T-helper 17 cell (primary cell): ENCODE measurements around the gene FAM118B. TPM values are rescaled to one million over a fixed set of nuclear protein-coding genes. Genes with fewer than 3 reads are reported as not detected.
"Not testable (repeated sequence)": the region's sequence is repeated elsewhere in the genome, so short reads cannot be mapped to it uniquely, and the experiment has no call there.

Source experiments
- ATAC-seq: fragments of 150-1000 bp; cut with Tn5 transposase; 2 replicates; pipeline ENCODE4 v1.10.0; 2021; ENCODE audit warnings: mild to moderate bottlenecking, moderate library complexity
- DNase-seq, 3 donors: peaks; one replicate each; pipeline versions ENCODE4 v3.0.0 to v3.0.0-alpha.2; 2020 to 2021
- H3K9me3 ChIP-seq: one replicate; pipeline ENCODE4 v1.7.0; 2013; ENCODE audit warnings: low read length, mild to moderate bottlenecking; ENCODE audit not compliant: control insufficient read depth, poor library complexity, severe bottlenecking
- H3K27ac Mint-ChIP-seq: one replicate; pipeline ENCODE4 v1.8.0; 2022; ENCODE audit warnings: mild to moderate bottlenecking, moderate library complexity, mixed read lengths
- H3K27me3 Mint-ChIP-seq: one replicate; pipeline ENCODE4 v1.8.0; 2022; ENCODE audit warnings: mixed read lengths
- H3K36me3 Mint-ChIP-seq: one replicate; pipeline ENCODE4 v1.8.0; 2022; ENCODE audit warnings: low read depth, mixed read lengths
- H3K4me1 Mint-ChIP-seq: one replicate; pipeline ENCODE4 v1.8.0; 2022; ENCODE audit warnings: mild to moderate bottlenecking, mixed read lengths
- H3K4me3 Mint-ChIP-seq: one replicate; pipeline ENCODE4 v1.8.0; 2022; ENCODE audit warnings: mild to moderate bottlenecking, moderate library complexity, mixed read lengths
- total RNA-seq, 4 donors: library from RNA in 2 of 4; stranded (reverse) in 2 of 4; gene quantifications; one replicate each; pipeline ENCODE4 v1.2.3 and lab custom pipeline; 2022 to 2026

FAM118B gene
- total RNA-seq, 2 donors from 2014 or later: 2.5 to 2.8 TPM

DNA sequence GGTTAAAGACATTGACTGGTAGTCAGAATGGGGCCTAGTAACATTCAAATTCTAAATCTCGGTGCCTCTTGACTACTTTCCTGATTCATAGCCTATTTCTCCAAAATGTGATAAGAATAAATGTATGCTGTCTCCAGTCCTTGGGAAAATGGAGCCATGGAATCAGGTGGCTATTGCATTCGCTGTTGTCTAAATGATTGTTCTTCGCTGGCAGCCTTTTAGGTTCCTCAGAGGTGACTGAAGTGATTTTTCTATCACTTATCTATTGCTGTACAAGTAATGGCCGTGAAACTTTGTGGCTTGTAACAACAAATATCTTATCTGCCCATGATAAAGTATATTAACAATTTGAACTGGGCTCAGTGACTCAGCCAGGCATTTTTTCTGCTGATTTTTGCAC is 41.7 kb downstream of the FAM118B start:
- Mint-ChIP-seq H3K27ac (no peak overlapping the region), H3K27me3 (no peaks in the 10 kb centered on the region), H3K4me1 (peaks cover 4% of the 10 kb centered on the region), H3K4me3 (no peak overlapping the region), H3K36me3 (peaks cover 5% of the 10 kb centered on the region)
- DNase-seq: no peak
- ATAC-seq: no peak
- no peaks in the 10 kb centered on the region for H3K9me3 ChIP-seq

DNA sequence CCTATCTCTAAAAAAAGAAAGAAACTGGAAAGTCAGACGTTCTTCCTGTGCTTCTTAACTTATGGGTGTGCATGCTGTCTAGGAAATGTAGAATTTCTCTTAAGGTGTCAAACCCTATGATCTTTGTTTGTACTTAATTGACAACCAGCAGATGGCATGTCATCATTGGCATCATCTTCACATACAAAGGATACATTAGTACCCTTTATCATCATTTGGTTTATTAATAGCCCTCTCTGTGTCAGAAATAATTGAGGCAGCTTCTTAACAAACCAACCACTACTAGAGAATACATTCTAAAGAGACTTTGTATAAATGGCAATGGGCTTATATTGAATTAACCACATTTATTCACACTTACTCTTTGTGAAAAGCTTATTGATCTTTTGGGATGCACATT is 43.2 kb downstream of the FAM118B start:
- H3K27me3 Mint-ChIP-seq: no peaks in the 10 kb centered on the region
- H3K27ac Mint-ChIP-seq: no peak overlapping the region
- ATAC-seq (no peak), DNase-seq (no peak)
- peaks cover 4% of the 10 kb centered on the region for H3K4me1 Mint-ChIP-seq
- H3K36me3 Mint-ChIP-seq: peaks cover 5% of the 10 kb centered on the region
- H3K9me3 ChIP-seq: no peaks in the 10 kb centered on the region
- H3K4me3 Mint-ChIP-seq: no peak overlapping the region

DNA sequence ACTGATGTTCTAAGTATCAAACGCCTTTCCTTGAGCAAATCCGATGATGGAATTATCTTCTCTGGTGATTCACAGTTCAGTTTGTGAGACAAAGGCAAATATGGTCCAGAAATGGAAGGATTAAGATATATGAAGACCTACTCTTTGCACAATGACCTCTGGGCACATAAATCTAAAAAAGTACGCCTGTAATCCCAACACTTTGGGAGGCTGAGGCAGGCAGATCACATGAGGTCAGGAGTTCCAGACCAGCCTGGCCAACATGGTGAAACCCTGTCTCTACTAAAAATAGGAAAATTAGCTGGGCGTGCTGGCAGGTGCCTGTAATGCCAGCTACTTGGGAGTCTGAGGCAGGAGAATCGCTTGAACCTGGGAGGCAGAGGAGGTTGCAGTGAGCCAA is 43.9 kb downstream of the FAM118B start:
- not testable (repeated sequence) for H3K4me3 Mint-ChIP-seq, ATAC-seq, H3K27me3 Mint-ChIP-seq, H3K4me1 Mint-ChIP-seq, DNase-seq, H3K27ac Mint-ChIP-seq, H3K36me3 Mint-ChIP-seq, H3K9me3 ChIP-seq

DNA sequence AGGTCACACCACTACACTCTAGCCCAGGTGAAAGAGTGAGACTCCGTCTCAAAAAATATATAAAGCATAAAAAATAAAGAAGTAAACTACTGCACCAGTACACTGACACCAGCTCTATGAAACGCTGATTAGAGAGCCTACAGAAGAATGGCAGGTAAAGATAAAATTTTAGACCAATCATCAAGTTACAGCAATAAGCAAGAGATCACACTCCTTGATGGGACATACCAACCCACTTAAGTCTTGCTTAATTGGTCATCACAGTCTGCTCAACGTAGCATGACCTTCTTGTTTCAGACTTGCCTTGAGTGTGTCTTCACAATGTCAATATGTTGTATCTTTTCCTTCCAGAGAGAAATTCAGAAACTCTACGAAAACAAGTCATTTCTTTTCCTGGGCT is 44.6 kb downstream of the FAM118B start:
- Mint-ChIP-seq H3K27ac (no peak overlapping the region), H3K36me3 (peaks cover 5% of the 10 kb centered on the region), H3K4me1 (peaks cover 10% of the 10 kb centered on the region), H3K4me3 (no peak overlapping the region), H3K27me3 (no peaks in the 10 kb centered on the region)
- no peak for ATAC-seq
- no peaks in the 10 kb centered on the region for H3K9me3 ChIP-seq
- no peak for DNase-seq

DNA sequence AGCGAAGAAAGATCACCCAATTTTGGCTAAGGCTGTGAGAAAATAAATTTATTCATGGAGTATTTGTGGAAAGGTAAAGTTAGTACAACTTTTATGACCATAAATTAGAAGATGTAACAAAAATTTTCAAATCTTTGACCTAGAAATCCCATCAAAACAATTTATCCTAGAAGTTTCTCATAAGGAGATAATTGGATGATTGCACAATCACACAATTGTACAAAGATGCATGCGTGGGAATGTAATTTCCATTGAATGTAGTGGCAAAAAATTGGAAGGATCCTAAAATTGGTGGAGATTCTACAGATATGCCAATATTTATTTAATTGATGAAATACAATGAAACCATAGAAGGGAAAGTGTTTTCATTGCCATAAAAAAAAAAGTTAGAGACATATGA is 45.6 kb downstream of the FAM118B start:
- no peaks in the 10 kb centered on the region for H3K9me3 ChIP-seq
- ATAC-seq (no peak), DNase-seq (no peak)
- Mint-ChIP-seq H3K4me1 (peaks cover 11% of the 10 kb centered on the region), H3K36me3 (peaks cover 5% of the 10 kb centered on the region), H3K27ac (peak overlapping the region; percentile 24), H3K4me3 (no peak overlapping the region), H3K27me3 (no peaks in the 10 kb centered on the region)

DNA sequence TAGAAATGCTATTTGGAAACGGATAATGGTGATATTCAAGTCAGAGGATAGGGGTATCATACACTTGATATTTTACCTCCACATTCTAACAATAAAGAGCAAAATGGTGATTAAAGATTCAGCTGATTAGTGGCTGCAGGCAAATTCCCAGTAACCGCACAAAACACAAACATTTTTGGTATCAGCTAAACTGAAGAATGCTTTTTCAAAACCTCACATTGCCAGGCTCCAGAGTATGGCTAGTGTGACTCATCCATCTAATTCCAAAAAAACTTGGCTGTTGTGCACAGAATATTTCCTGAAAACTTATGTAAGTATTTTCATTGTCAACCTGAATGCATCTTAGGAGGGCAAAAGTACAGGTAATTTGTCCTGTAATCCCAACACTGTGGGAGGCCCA is 46.2 kb downstream of the FAM118B start:
- H3K27me3 Mint-ChIP-seq: no peaks in the 10 kb centered on the region
- ATAC-seq (no peak), DNase-seq (no peak)
- peaks cover 11% of the 10 kb centered on the region for H3K4me1 Mint-ChIP-seq
- no peak overlapping the region for H3K4me3 Mint-ChIP-seq
- H3K27ac Mint-ChIP-seq: no peak overlapping the region
- H3K36me3 Mint-ChIP-seq: peaks cover 5% of the 10 kb centered on the region
- H3K9me3 ChIP-seq: no peaks in the 10 kb centered on the region

DNA sequence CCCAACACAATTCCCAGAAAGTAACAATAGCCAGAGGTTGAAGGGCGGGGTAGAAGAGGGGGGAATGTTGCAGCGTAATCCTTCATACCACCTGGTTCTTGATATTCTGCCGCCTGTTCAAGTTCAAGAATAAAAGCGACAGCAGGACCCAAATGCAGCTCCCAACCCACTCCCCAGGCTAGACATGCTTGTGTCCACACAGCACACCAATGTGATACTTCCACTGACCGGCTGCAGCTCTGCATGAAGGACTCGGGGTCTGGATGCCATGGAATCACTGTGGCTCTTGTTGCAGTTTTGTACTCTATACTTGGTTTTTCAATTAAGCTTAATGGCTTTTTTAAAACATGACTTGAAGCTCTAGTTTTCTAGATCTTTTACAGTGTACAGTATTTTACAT is 50.6 kb downstream of the FAM118B start:
- no peak for DNase-seq
- Mint-ChIP-seq H3K36me3 (peaks cover 3% of the 10 kb centered on the region), H3K27me3 (no peaks in the 10 kb centered on the region), H3K27ac (peak overlapping the region; percentile 57), H3K4me3 (no peak overlapping the region), H3K4me1 (peaks cover 16% of the 10 kb centered on the region)
- ATAC-seq: peak; percentile 3
- H3K9me3 ChIP-seq: no peaks in the 10 kb centered on the region

DNA sequence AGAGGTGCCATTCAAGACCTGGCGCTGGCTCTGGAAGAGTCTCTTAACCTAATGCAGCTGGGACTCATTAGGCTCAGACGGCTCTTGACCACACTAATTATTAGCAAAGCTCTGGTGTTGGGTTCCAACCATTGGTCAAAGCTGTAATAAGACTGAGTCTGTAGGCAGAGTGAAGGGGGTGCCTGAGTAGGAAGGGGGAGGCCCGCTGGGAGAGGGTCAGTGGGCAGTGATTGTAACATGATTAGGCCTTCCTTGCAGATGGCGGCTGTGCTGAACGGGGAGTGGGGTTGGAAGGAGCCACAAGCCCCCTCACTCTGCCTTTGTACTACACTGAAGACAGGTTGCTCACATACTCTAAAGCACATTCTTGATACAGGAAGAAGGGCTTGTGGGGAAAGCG is 51.9 kb downstream of the FAM118B start:
- H3K27ac Mint-ChIP-seq: no peak overlapping the region
- no peak for DNase-seq
- peaks cover 23% of the 10 kb centered on the region for H3K4me1 Mint-ChIP-seq
- H3K27me3 Mint-ChIP-seq: no peaks in the 10 kb centered on the region
- H3K36me3 Mint-ChIP-seq: peaks cover 3% of the 10 kb centered on the region
- no peak for ATAC-seq
- H3K9me3 ChIP-seq: no peaks in the 10 kb centered on the region
- no peak overlapping the region for H3K4me3 Mint-ChIP-seq

DNA sequence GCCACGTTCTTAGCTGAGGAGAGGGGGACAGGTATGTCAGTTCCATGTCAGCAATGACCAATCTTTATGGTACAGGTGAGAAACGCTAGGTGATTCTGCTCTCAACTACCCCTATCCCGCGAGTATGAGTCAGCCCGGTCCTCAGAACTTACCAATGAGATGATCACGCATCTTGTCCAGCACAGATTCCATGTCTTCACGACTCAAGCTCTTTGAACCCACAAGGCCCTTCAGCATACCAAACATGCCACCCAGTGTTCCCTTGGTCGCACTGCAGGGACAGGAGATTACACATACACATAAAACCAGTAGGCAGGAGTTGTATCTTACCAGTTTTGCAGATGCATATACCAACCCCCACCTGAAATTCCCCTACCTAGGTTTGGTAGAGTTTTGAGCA is 54.2 kb downstream of the FAM118B start:
- Mint-ChIP-seq H3K4me3 (peak overlapping the region; percentile 55), H3K27ac (peak overlapping the region; percentile 75), H3K4me1 (peaks cover 39% of the 10 kb centered on the region), H3K36me3 (peaks cover 3% of the 10 kb centered on the region), H3K27me3 (no peaks in the 10 kb centered on the region)
- ATAC-seq (no peak), DNase-seq (no peak)
- no peaks in the 10 kb centered on the region for H3K9me3 ChIP-seq

DNA sequence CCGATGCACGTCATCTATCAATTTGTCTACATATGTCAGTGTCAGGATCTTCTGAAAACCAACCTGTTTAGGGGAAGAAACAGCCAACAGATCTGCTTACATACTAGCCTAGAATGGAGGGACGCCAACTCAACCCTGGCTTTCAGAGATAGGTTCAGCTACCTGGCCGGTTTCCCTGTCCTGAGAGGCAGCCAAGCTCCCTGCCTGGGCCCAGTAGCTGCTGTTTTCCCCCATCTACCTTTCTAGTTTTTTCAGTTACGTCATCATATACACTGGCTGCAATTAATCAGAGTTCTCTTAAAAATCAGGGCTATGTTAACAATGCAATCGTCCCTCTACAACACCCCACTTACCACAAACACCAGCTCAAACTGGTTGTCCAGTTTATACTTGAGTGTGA is 56.1 kb downstream of the FAM118B start:
- H3K4me3 Mint-ChIP-seq: peak overlapping the region; percentile 96
- ATAC-seq (no peak), DNase-seq (no peak)
- peaks cover 3% of the 10 kb centered on the region for H3K36me3 Mint-ChIP-seq
- H3K9me3 ChIP-seq: no peaks in the 10 kb centered on the region
- peaks cover 35% of the 10 kb centered on the region for H3K4me1 Mint-ChIP-seq
- H3K27ac Mint-ChIP-seq: peak overlapping the region; percentile 100
- H3K27me3 Mint-ChIP-seq: no peaks in the 10 kb centered on the region

DNA sequence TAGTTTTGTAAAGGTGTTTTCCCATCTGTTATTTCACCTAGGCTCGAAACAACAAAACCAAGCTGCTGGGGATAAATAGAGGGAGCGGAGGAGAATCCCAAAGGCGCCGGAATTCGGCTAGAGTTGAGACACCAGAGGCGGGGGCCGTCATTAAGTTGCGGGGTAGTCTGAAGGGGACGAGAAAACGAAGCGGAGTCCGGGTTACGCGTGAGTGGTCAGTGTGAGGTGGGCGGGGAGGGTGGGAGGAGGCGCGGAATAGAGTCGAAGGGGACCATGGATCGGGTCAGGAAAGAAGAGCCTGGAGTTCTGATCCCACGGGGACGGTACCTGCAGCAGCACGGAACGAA is 56.8 kb downstream of the FAM118B start:
- Mint-ChIP-seq H3K27me3 (no peaks in the 10 kb centered on the region), H3K36me3 (peaks cover 3% of the 10 kb centered on the region), H3K4me1 (peaks cover 34% of the 10 kb centered on the region), H3K27ac (peak overlapping the region; percentile 100), H3K4me3 (peak overlapping the region; percentile 96)
- no peaks in the 10 kb centered on the region for H3K9me3 ChIP-seq
- DNase-seq (no peak), ATAC-seq (no peak)

DNA sequence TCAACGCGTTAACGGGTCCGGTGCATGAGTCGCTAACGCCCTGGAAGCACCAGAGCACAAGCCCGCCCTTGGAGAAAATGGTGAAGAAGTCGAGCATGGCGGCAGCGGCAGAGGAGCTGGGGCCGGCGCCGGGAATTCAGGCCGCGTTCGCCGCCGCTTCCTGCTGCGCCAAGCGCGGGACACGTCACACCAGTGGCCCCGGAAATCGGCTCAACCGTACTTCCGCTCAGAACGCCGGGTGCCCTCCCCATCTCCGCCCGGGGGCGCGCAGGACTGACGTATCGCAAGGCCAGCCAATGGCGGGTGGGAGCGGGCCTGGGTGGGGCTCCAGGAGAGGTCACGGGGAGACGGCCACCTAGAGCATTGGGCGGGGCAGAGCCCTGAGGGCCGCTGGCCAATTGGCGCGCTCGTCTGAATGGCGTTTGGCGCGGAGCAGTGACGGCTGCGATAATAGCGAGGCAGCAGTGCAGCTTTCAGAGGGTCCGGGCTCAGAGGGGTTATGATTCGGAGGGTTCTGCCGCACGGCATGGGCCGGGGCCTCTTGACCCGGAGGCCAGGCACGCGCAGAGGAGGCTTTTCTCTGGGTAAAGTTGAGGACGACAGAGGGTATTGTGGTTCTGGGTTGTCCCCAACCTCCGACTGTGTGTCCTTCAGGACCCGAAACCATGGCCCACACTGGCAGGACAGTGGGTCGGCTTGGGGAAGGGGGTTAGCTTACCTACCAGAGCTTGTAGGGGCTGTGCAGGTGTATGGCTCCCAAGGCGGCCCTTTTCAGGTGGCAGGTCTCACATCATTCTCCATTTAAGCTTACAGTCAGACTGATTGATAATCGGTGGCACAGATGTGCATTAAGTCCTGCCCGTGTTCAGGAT is 57.4 kb downstream of the FAM118B start, which contains the start of the genes FOXRED1 and SRPRA:
Gene FOXRED1 (plus strand): TSS at position 447 of the 872 bp plus-strand sequence. CDS start 53 bp downstream, at position 500.
Gene SRPRA (minus strand): TSS at position 188 of the 872 bp plus-strand sequence. CDS start 91 bp downstream, at position 97.
- H3K9me3 ChIP-seq: no peaks in the 10 kb centered on the region
- Mint-ChIP-seq H3K4me1 (peaks cover 34% of the 10 kb centered on the region), H3K27me3 (no peaks in the 10 kb centered on the region), H3K4me3 (peak within 1 kb of the TSS; percentile 96), H3K36me3 (peaks cover 3% of the 10 kb centered on the region), H3K27ac (peak within 1 kb of the TSS; percentile 100)
- ATAC-seq (peak; percentile 98), DNase-seq (peak; percentile 99 to 100 (median 99))

DNA sequence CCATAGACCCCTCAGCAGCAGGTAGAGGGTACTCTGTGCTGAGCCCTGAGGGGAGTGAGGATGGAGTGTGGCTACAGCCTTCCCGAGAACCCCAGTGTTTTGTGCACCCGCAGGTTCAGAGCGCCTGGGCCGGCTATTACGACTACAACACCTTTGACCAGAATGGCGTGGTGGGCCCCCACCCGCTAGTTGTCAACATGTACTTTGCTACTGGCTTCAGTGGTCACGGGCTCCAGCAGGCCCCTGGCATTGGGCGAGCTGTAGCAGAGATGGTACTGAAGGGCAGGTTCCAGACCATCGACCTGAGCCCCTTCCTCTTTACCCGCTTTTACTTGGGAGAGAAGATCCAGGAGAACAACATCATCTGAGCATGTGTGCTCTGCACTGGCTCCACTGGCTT is 65.7 kb downstream of the FAM118B start:
- Mint-ChIP-seq H3K27me3 (no peaks in the 10 kb centered on the region), H3K4me1 (peaks cover 27% of the 10 kb centered on the region), H3K27ac (no peak overlapping the region), H3K4me3 (no peak overlapping the region), H3K36me3 (peaks cover 4% of the 10 kb centered on the region)
- ATAC-seq (no peak), DNase-seq (no peak)
- no peaks in the 10 kb centered on the region for H3K9me3 ChIP-seq

DNA sequence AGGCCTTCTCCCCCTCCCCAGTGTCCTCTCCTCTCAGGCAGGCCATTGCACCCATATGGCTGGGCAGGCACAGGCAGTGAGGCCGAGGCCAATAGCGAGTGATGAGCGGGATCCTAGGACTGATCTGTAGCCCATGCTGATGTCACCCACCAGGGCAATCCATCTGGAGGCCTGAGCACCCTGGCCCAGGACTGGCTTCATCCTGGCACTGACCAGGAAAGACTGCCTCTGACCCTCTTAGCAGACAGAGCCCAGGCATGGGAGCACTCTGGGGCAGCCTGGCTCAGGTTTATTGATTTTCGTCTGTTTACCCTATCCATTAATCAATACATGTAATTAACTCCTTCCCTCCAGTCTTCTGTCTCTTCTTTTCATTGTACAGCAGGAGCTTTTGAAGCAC is 66.2 kb downstream of the FAM118B start:
- no peaks in the 10 kb centered on the region for H3K27me3 Mint-ChIP-seq
- H3K4me3 Mint-ChIP-seq: no peak overlapping the region
- H3K4me1 Mint-ChIP-seq: peaks cover 30% of the 10 kb centered on the region
- peaks cover 4% of the 10 kb centered on the region for H3K36me3 Mint-ChIP-seq
- H3K9me3 ChIP-seq: no peaks in the 10 kb centered on the region
- no peak overlapping the region for H3K27ac Mint-ChIP-seq
- ATAC-seq (no peak), DNase-seq (no peak)
